ENCODE measurements around the gene APOO. TPM values are rescaled to one million over a fixed set of nuclear protein-coding genes. Genes with fewer than 3 reads are reported as not detected.
"Not testable (repeated sequence)": the region's sequence is repeated elsewhere in the genome, so short reads cannot be mapped to it uniquely, and the experiment has no call there.

The APOO gene
- total RNA-seq, 2 donors from 2014 or later = 1.5 to 5.1 TPM

DNA sequence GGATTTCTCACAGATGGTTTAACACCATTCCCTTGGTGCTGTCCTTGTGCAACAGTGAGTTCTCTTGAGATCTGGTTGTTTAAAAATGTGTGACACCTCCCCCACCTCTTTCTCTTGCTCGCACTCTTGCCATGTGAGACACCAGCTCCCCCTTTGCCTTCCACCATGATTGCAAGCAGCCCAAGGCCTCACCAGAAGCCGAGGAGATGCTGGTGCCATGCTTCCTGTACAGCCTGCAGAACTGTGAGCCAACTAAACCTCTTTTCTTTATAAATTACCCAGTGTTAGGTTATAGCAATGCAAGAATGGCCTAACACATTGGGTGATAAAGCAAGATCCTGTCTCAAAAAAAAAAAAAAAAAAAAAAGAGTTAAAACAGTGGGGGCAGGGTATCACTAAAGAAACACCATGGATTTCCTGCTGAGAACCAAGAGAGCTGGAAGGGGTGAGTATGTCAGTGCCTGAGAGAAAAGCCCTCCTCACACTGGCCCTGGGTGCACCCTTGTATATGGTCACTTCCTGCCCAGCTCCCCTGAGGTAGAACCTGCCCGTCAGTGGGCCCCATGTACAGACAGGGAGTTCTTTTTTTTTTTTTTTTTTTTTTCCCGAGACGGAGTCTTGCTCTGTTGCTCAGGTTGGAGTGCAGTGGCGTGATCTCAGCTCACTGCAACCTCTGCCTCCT, 46.4 kb downstream of the APOO start:
- ATAC-seq (ENCODE audit: insufficient number of reproducible peaks, low FRiP score, low read depth) (no peak), DNase-seq (ENCODE audit: low spot score) (no peak)
- H3K36me3 ChIP-seq = no peaks in the 10 kb centered on the region
- H3K9me3 ChIP-seq = no peaks in the 10 kb centered on the region
- no peak overlapping the region for H3K4me3 ChIP-seq
- TF ChIP-seq, protein P1, sequence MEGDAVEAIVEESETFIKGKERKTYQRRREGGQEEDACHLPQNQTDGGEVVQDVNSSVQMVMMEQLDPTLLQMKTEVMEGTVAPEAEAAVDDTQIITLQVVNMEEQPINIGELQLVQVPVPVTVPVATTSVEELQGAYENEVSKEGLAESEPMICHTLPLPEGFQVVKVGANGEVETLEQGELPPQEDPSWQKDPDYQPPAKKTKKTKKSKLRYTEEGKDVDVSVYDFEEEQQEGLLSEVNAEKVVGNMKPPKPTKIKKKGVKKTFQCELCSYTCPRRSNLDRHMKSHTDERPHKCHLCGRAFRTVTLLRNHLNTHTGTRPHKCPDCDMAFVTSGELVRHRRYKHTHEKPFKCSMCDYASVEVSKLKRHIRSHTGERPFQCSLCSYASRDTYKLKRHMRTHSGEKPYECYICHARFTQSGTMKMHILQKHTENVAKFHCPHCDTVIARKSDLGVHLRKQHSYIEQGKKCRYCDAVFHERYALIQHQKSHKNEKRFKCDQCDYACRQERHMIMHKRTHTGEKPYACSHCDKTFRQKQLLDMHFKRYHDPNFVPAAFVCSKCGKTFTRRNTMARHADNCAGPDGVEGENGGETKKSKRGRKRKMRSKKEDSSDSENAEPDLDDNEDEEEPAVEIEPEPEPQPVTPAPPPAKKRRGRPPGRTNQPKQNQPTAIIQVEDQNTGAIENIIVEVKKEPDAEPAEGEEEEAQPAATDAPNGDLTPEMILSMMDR (IDR thresholded peaks at IDR 0.05) = no peak
- H3K4me1 ChIP-seq (ENCODE audit: control insufficient read depth in 1 of 2, low read depth in 2 of 2) = no peaks in the 10 kb centered on the region
- no peaks in the 10 kb centered on the region for H3K27me3 ChIP-seq (replicated peaks; ENCODE audit: insufficient read depth)
- H3K27ac ChIP-seq = no peak overlapping the region

DNA sequence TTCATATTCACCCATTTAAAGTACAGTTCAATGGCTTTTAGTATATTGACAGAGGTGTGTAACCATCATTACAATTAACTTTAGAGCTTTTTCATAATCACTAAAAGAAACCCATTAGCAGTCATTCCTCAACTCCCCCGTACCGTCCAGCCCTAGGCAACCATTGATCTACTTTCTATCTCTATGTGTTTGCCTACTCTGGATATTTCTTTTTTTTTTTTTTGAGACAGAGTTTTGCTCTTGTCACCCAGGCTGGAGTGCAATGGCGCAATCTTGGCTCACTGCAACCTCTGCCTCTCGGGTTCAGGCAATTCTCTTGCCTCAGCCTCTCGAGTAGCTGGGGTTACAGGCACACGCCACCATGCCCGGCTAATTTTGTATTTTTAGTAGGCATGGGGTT, 48.5 kb downstream of the APOO start:
- H3K27ac ChIP-seq; ATAC-seq (ENCODE audit: insufficient number of reproducible peaks, low FRiP score, low read depth); H3K9me3 ChIP-seq; H3K36me3 ChIP-seq; H3K27me3 ChIP-seq (replicated peaks; ENCODE audit: insufficient read depth); H3K4me3 ChIP-seq; DNase-seq (ENCODE audit: low spot score); H3K4me1 ChIP-seq (ENCODE audit: control insufficient read depth in 1 of 2, low read depth in 2 of 2): not testable (repeated sequence)

DNA sequence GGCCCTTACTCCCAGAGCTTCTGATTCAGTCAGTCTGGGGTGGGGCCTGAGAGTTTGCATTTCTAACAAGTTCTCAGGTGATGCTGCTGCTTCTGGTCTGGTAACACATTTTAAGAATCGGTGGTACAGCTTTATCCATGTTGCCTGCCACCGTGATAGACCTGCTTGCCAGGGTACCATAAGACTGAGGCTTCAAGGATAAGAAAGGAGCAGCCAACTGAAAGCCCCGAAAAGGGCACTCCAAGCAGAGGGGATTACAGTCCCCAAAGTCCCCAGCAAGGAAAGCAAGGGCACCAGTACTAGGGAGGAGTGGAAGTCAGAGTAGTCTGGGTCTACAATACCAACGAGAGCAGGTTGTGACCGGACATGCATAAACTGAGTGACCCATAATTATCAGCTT, 49.8 kb downstream of the APOO start:
- ATAC-seq (ENCODE audit: insufficient number of reproducible peaks, low FRiP score, low read depth) (no peak), DNase-seq (ENCODE audit: low spot score) (no peak)
- no peaks in the 10 kb centered on the region for H3K4me1 ChIP-seq (ENCODE audit: control insufficient read depth in 1 of 2, low read depth in 2 of 2)
- H3K4me3 ChIP-seq = no peak overlapping the region
- H3K36me3 ChIP-seq = no peaks in the 10 kb centered on the region
- H3K9me3 ChIP-seq = no peaks in the 10 kb centered on the region
- TF ChIP-seq, protein P1 (IDR thresholded peaks at IDR 0.05) = no peak
- H3K27ac ChIP-seq = no peak overlapping the region
- H3K27me3 ChIP-seq (replicated peaks; ENCODE audit: insufficient read depth) = no peaks in the 10 kb centered on the region

DNA sequence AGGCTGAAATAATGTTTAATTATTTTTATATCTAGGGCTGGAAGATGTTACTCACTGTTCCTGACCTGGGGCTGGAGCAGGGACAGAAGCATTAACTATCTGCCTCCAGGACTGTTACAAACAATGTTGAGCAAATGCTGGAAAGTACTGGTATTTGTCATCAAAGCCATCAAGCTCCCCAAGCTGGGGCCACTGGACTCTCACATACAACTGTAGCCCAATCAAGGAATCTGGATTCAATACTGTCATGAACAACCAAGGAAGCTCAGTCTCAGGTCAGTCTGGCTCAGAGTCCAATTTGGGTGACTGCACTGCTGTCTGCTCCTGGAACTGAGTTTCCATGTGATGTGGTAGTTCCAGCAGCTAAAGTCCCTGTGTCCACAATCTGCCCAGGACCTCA, 50.4 kb downstream of the APOO start:
- Histone ChIP-seq H3K27ac (no peak overlapping the region), H3K27me3 (replicated peaks; ENCODE audit: insufficient read depth) (no peaks in the 10 kb centered on the region), H3K9me3 (no peaks in the 10 kb centered on the region), H3K4me3 (no peak overlapping the region), H3K4me1 (ENCODE audit: control insufficient read depth in 1 of 2, low read depth in 2 of 2) (no peaks in the 10 kb centered on the region), H3K36me3 (no peaks in the 10 kb centered on the region)
- TF ChIP-seq, protein P1 (IDR thresholded peaks at IDR 0.05) = no peak
- ATAC-seq (ENCODE audit: insufficient number of reproducible peaks, low FRiP score, low read depth) = no peak
- no peak for DNase-seq (ENCODE audit: low spot score)

DNA sequence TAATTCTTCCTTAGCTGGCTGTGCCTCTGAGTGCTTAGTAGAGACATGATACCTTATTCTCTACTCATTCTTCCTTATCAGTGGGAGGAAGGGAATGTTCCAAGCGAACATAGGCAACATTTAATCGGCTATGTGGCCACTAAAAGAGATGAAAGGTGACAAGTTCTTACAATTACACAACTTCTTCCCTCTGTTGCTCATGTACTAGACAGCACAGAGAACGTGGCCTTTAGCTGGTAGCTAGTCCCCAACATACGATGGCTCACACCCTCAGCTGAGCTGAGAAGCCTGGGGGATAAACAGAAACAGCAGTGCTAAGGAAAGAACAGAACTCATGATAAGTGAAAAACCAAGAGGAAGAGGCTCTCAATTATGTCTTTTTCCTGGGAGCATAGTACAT, 52.2 kb downstream of the APOO start:
- no peak overlapping the region for H3K4me3 ChIP-seq
- ATAC-seq (ENCODE audit: insufficient number of reproducible peaks, low FRiP score, low read depth) (no peak), DNase-seq (ENCODE audit: low spot score) (no peak)
- H3K27me3 ChIP-seq (replicated peaks; ENCODE audit: insufficient read depth) = no peaks in the 10 kb centered on the region
- no peaks in the 10 kb centered on the region for H3K36me3 ChIP-seq
- TF ChIP-seq, protein P1 (IDR thresholded peaks at IDR 0.05) = no peak
- H3K9me3 ChIP-seq = no peaks in the 10 kb centered on the region
- no peaks in the 10 kb centered on the region for H3K4me1 ChIP-seq (ENCODE audit: control insufficient read depth in 1 of 2, low read depth in 2 of 2)
- H3K27ac ChIP-seq = no peak overlapping the region

DNA sequence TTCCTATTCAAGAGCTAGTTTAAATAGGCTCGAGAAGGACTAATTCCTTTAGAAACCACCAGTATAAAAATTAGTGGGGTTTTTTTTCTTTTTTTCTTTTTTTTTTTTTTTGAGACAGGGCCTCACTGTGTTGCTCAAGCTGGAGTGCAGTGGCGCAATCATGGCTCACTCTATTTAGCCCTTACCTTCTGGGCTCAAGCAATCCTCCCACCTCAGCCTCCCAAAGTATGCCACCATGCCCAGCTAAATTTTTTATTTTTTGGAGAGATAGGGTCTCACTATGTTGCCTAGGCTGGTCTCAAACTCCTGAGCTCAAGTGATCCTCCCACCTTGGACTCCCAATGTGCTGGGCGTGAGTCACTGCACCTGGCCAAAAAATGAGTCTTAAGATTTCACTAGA, 52.8 kb downstream of the APOO start:
- no peaks in the 10 kb centered on the region for H3K9me3 ChIP-seq
- TF ChIP-seq, protein P1 (IDR thresholded peaks at IDR 0.05) = no peak
- DNase-seq (ENCODE audit: low spot score) (no peak), ATAC-seq (ENCODE audit: insufficient number of reproducible peaks, low FRiP score, low read depth) (no peak)
- H3K4me1 ChIP-seq (ENCODE audit: control insufficient read depth in 1 of 2, low read depth in 2 of 2) = no peaks in the 10 kb centered on the region
- no peak overlapping the region for H3K27ac ChIP-seq
- no peak overlapping the region for H3K4me3 ChIP-seq
- no peaks in the 10 kb centered on the region for H3K27me3 ChIP-seq (replicated peaks; ENCODE audit: insufficient read depth)
- H3K36me3 ChIP-seq = no peaks in the 10 kb centered on the region
